Measurements from ENCODE around the gene FOXK1. TPM values are rescaled to one million over a fixed set of nuclear protein-coding genes. Genes with fewer than 3 reads are reported as not detected.

FOXK1 gene
- total RNA-seq, 1 experiment from 2014 or later, result 21.8 TPM

GRCh38 chr7:4707980-4708411 lies 25.9 kb downstream of the FOXK1 start:
- H3K27me3 ChIP-seq, result no peaks in the 10 kb centered on the region
- H3K9me3 ChIP-seq, result no peaks in the 10 kb centered on the region
- peaks cover 14% of the 10 kb centered on the region; the same call in 1 of the 2 replicates for H3K36me3 ChIP-seq
- no peak overlapping the region for H3K4me3 ChIP-seq
- no peak for DNase-seq

- Histone ChIP-seq H3K27me3 (no peaks in the 10 kb centered on the region), H3K4me3 (no peak overlapping the region), H3K9me3 (no peaks in the 10 kb centered on the region), H3K36me3 (peaks cover 17% of the 10 kb centered on the region; the same call in 1 of the 2 replicates)
- no peak for DNase-seq
Observed at GRCh38 chr7:4709187-4709586, 27.1 kb downstream of the FOXK1 start.

- Histone ChIP-seq H3K4me3 (no peak overlapping the region), H3K9me3 (no peaks in the 10 kb centered on the region), H3K27me3 (no peaks in the 10 kb centered on the region), H3K36me3 (peaks cover 17% of the 10 kb centered on the region)
- no peak for DNase-seq
Observed at GRCh38 chr7:4711093-4711492, 29.0 kb downstream of the FOXK1 start.

GRCh38 chr7:4711634-4712033 lies 29.5 kb downstream of the FOXK1 start:
- Histone ChIP-seq H3K36me3 (peaks cover 17% of the 10 kb centered on the region), H3K27me3 (no peaks in the 10 kb centered on the region), H3K9me3 (no peaks in the 10 kb centered on the region), H3K4me3 (no peak overlapping the region)
- DNase-seq, result no peak

- no peak overlapping the region for H3K4me3 ChIP-seq
- no peaks in the 10 kb centered on the region for H3K9me3 ChIP-seq
- no peaks in the 10 kb centered on the region for H3K27me3 ChIP-seq
- peaks cover 17% of the 10 kb centered on the region for H3K36me3 ChIP-seq
- no peak for DNase-seq
Observed at GRCh38 chr7:4712281-4713182, 30.4 kb downstream of the FOXK1 start.

- H3K36me3 ChIP-seq, result peaks cover 17% of the 10 kb centered on the region
- no peaks in the 10 kb centered on the region for H3K9me3 ChIP-seq
- no peak overlapping the region for H3K4me3 ChIP-seq
- no peaks in the 10 kb centered on the region for H3K27me3 ChIP-seq
- no peak for DNase-seq
Observed at GRCh38 chr7:4713183-4713784, 31.2 kb downstream of the FOXK1 start.

GRCh38 chr7:4714161-4714700 lies 32.1 kb downstream of the FOXK1 start:
- DNase-seq, result no peak
- Histone ChIP-seq H3K9me3 (no peaks in the 10 kb centered on the region), H3K27me3 (no peaks in the 10 kb centered on the region), H3K36me3 (peaks cover 19% of the 10 kb centered on the region), H3K4me3 (no peak overlapping the region)

- DNase-seq, result no peak
- Histone ChIP-seq H3K4me3 (no peak overlapping the region), H3K36me3 (peaks cover 22% of the 10 kb centered on the region), H3K27me3 (no peaks in the 10 kb centered on the region), H3K9me3 (no peaks in the 10 kb centered on the region)
Observed at GRCh38 chr7:4714767-4715409, 32.8 kb downstream of the FOXK1 start.

GRCh38 chr7:4715410-4715776 lies 33.3 kb downstream of the FOXK1 start:
- H3K4me3 ChIP-seq, result no peak overlapping the region
- peaks cover 22% of the 10 kb centered on the region for H3K36me3 ChIP-seq
- no peaks in the 10 kb centered on the region for H3K9me3 ChIP-seq
- H3K27me3 ChIP-seq, result no peaks in the 10 kb centered on the region
- DNase-seq, result peak; percentile 53

GRCh38 chr7:4716946-4717795 lies 35.1 kb downstream of the FOXK1 start:
- Histone ChIP-seq H3K27me3 (no peaks in the 10 kb centered on the region), H3K4me3 (no peak overlapping the region), H3K9me3 (no peaks in the 10 kb centered on the region), H3K36me3 (peaks cover 16% of the 10 kb centered on the region)
- DNase-seq, result no peak

- H3K36me3 ChIP-seq, result peaks cover 15% of the 10 kb centered on the region
- H3K27me3 ChIP-seq, result no peaks in the 10 kb centered on the region
- H3K4me3 ChIP-seq, result no peak overlapping the region
- no peak for DNase-seq
- no peaks in the 10 kb centered on the region for H3K9me3 ChIP-seq
Observed at GRCh38 chr7:4718075-4718474, 36.0 kb downstream of the FOXK1 start.

GRCh38 chr7:4720225-4720624 lies 38.1 kb downstream of the FOXK1 start:
- no peak overlapping the region for H3K4me3 ChIP-seq
- DNase-seq, result no peak
- H3K36me3 ChIP-seq, result peaks cover 12% of the 10 kb centered on the region
- no peaks in the 10 kb centered on the region for H3K9me3 ChIP-seq
- H3K27me3 ChIP-seq, result no peaks in the 10 kb centered on the region

GRCh38 chr7:4722308-4722707 lies 40.2 kb downstream of the FOXK1 start:
- Histone ChIP-seq H3K4me3 (no peak overlapping the region), H3K9me3 (no peaks in the 10 kb centered on the region), H3K36me3 (peaks cover 18% of the 10 kb centered on the region), H3K27me3 (no peaks in the 10 kb centered on the region)
- no peak for DNase-seq

GRCh38 chr7:4722960-4723630 lies 41.0 kb downstream of the FOXK1 start:
- H3K4me3 ChIP-seq, result no peak overlapping the region
- no peak for DNase-seq
- H3K9me3 ChIP-seq, result no peaks in the 10 kb centered on the region

GRCh38 chr7:4724648-4725013 lies 42.5 kb downstream of the FOXK1 start:
- Histone ChIP-seq H3K4me3 (peak overlapping the region; percentile 51), H3K9me3 (no peaks in the 10 kb centered on the region), H3K27me3 (no peaks in the 10 kb centered on the region), H3K36me3 (peaks cover 23% of the 10 kb centered on the region)
- peak; percentile 56 for DNase-seq

More at GRCh38 chr7:4722960-4723630, 41.0 kb downstream of the FOXK1 start:
- peaks cover 24% of the 10 kb centered on the region for H3K36me3 ChIP-seq
- no peaks in the 10 kb centered on the region for H3K27me3 ChIP-seq
